HG02973 (cell line): ENCODE measurements around the gene FRAS1.
"Not testable (repeated sequence)": the region's sequence is repeated elsewhere in the genome, so short reads cannot be mapped to it uniquely, and the experiment has no call there.

Source experiments
- ATAC-seq: cut with Tn5 transposase; IDR thresholded peaks from one replicate; pipeline ENCODE4 v1.9.1; 2021; ENCODE audit warnings: moderate library complexity; ENCODE audit not compliant: unreplicated experiment

Gene FRAS1

DNA sequence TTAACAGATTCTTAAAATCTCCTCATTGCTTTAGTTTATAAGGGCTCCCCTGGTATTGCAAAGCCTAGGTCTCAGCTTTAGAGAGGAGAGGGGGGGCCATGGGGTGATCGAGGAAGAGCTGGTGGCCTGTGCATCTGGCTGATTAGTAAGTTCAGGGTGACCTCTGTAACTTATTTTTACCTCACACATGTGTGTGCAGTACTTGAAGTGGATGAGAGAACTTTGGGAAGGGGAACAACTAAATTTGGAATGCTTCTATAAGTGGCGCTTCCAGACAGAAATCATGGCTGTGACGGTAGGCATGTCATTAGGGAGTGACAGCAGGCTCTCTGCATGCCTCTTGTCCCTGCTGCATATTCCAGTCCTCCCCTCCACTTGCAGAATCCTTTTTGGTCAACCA is 41.9 kb downstream of the FRAS1 start:
- no peak for ATAC-seq

DNA sequence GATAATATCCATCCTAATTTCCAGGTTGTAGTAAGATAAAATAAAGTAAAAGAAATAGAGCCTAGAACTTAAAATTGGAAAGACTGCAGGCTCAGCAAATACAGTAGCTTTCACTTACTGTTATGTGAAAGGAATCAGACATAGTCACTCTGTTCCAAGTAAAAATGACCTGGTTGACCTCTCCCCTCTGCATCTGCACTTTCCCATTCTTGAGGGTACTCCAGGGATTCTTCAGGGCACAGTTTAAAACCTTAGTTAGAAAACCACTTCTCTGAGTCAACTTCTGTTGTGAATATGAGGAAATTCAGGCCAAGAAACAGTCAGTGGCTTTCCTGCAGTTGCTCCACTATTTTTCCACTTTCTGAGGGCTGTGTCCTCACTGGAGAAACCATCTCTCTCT is 42.9 kb downstream of the FRAS1 start:
- ATAC-seq = no peak

DNA sequence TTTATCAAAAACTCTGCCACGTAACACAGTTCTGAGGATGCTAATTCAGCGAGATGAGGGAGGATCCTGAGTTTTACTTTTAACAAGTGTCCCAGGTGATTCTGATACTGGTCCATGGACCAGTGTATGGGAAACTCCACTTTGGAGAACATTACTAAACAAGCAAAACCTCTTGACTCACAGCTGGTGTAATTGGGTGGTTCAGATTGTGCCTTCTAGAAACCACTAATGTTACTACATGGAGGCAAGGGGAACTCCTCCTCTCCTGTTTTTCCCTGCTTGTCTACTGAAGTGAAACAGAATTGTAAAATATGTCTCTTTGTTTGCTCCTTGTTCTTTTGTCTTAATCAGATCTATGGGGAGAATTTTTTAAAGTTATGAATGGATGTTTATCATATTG is 62.6 kb downstream of the FRAS1 start:
- no peak for ATAC-seq

DNA sequence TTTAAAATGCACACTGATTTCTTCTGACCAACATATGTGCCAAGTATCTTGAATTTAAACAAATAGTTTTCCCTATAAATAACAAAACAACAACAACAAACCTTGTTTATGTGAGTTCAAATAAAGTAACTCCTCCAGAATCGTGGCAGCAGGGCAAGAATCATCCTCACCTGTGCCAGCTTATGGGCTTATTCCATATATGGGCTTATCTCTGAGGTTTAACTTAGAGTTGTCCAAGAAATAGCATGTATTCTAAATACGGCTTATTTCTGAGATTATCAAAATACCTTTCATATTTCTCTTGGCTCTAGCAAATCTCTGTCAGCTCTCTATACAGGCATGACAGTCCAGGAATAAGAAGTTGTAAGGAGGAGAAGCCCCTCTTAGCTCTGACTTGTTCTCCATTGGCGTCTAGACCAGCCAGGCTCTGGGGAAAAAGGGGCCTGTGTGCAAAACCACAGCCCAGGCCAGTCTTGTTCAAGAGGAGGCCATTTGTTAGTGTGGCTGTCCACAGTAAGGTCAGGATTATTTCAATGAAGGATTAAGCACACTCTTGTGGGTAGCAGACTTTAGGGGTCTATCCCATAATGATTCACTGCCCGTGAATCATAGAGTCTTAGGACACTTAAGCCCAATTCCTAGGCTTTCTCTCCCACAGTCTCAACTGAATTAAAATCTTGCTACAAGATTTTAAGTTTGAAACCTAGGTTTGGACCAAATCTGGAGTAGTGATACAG is 63.2 kb downstream of the FRAS1 start:
- no peak for ATAC-seq

GRCh38 chr4:78121338-78121904 is 64.3 kb downstream of the FRAS1 start:
- no peak for ATAC-seq

DNA sequence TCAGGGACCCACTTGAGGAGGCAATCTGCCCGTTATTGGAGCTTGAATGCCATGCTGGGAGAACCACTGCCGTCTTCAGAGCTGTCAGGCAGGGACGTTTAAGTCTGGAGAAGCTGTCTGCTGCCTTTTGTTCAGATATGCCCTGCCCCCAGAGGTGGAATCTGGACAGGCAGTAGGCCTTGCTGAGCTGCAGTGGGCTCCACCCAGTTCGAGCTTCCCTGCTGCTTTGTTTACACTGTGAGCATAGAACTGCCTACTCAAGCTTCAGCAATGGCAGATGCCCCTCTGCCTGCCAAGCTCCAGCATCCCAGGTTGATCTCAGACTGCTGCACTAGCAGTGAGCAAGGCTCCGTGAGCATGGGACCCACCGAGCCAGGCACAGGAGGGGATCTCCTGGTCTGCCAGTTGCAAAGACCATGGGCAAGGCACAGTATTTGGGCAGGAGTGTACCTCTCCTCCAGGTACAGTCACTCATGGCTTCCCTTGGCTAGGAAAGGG is 68.8 kb downstream of the FRAS1 start:
- ATAC-seq = not testable (repeated sequence)

DNA sequence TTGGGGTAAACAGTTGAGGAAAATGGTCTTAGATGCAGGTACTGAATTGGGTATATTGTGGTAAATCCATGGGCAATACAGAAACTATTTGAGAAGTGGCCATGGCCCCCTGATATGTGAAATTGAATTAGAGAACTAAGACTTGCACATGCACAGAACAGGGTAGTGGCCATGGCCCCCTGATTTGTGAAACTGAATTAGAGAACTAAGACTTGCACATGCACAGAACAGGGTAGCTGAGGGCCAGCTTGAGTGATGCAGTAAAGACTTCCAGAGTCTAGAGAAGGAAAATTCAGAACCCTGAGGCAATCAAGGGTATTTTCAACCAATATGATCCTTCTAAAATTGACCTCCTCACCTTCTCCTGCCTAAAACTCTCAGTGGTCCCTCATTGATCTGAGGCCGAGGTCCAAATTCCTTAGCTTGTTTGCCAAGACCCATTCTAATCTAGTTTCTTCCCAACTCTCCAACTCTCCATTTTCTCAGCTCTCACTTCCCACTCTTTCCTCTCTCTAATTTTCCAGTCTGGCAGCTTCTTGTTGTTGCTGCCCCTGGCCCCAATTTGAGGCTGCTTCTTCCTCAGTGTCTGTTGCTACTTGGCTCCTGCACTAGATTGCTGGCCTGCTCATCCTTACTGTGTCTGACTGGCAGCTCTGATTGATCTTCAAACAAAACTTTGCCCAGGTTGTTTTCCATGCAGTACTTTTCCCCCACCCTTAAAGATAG is 72.4 kb downstream of the FRAS1 start:
- ATAC-seq = no peak

DNA sequence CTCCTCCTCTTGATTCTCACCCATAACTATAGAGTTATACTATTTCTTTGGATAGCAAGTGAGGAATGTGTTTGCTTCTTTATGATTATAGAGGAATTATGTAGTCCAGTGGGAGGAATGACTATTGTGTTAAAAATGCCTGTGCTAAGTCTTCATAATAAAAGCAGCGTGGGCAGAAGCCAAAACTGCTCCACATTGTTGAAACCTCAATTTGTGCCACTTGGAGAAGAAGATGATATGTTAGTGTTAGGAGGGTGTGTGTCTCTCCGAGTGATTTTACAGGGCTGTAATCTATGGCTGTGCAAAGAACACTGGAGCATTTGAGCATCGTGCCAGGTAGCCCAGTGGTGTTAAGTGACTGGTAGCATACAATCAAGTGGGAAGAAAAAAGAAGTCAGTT is 74.3 kb downstream of the FRAS1 start:
- ATAC-seq = no peak

- ATAC-seq = no peak
Measured at GRCh38 chr4:78136109-78137081, 79.3 kb downstream of the FRAS1 start.

DNA sequence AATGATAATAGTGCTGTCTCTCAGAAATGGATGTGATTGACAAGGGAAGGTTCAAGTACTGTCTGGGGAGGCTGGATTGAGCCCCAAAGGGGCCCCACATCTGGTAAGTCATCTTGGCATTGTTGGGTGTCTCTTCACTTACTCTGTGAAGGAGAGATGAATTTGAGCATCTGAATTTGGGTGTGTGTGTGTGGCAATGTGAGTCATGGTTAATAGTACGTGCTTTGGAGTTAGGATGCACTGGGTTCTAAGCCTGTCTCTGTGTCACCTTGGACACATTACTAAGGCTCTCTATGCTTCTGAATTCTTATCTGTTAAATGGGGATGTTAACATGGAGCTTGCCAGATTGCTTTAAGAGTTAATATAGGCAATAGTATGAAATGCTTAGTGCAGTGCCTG is 80.4 kb downstream of the FRAS1 start:
- ATAC-seq = no peak

GRCh38 chr4:78138252-78138651 is 81.1 kb downstream of the FRAS1 start:
- ATAC-seq = no peak

DNA sequence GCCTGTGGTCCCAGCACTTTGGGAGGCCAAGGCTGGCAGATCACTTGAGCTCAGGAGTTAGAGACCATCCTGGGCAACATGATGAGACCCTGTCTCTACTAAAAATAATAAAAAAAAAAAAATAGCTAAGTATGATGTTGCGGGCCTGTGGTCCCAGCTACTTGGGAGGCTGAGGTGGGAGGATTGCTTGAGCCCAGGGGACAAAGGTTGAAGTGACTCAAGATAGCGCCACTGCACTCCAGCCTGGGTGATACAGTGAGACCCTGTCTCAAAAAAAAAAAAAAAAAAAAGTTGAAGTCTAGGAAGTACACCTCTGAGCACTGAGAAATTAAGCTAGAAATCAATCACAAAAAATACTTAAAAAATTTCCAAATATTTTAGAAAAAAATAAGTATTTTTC is 86.5 kb downstream of the FRAS1 start:
- ATAC-seq = no peak

DNA sequence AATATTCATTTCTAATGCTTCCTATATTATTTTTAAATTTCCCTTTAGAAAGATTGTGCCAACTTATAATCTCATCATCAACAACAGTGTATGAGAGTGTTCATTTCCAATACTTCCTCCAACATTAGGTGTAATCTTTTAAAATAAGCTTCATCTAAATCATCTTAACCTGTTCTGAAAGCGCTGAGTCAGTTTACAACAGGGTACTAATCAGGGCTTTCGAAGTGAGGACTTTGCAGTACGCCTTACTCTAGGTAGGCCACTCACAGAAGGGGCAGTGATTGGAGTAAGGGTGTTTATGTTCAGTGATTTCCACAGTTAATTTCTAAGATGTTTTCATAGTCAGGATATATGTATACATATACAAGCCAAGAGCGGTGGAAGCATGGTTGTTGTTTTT is 87.9 kb downstream of the FRAS1 start:
- no peak for ATAC-seq

DNA sequence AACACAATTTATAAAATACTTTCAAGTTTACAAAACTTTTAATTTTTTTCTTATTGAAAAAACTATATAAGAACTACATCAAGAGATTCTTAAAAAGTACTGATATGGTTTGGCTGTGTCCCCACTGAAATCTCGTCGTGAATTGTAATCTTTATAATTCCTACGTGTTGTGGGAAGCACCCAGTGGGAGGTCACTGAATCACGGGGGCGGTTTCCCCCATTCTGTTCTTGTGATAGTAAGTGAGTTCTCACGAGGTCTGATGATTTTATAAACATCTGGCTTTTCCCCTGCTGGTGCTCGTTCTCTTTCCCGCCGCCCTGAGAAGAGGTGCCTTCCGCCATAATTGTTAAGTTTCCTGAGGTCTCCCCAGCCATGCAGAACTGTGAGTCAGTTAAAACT is 88.5 kb downstream of the FRAS1 start:
- ATAC-seq = no peak

GRCh38 chr4:78149751-78150542 is 92.8 kb downstream of the FRAS1 start:
- ATAC-seq = no peak

DNA sequence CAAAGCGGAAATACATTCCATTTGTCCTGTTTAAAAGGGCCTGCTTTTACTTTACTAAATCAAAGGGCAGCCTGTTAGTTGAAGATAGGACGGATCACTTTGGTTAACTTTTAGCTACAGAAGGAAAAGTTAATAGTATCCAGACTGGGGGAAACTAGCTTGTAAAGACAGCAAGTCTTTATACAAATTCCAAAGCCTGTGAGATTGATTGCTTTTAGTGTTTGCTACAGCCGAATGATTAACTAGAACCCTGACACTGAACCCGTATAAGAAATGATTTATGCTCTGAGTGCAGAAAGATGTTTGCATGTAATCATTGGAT is 93.4 kb downstream of the FRAS1 start:
- ATAC-seq = no peak

- ATAC-seq = no peak
Measured at GRCh38 chr4:78152795-78153194, 95.7 kb downstream of the FRAS1 start.

- no peak for ATAC-seq
Measured at GRCh38 chr4:78154972-78155590, 98.0 kb downstream of the FRAS1 start.

DNA sequence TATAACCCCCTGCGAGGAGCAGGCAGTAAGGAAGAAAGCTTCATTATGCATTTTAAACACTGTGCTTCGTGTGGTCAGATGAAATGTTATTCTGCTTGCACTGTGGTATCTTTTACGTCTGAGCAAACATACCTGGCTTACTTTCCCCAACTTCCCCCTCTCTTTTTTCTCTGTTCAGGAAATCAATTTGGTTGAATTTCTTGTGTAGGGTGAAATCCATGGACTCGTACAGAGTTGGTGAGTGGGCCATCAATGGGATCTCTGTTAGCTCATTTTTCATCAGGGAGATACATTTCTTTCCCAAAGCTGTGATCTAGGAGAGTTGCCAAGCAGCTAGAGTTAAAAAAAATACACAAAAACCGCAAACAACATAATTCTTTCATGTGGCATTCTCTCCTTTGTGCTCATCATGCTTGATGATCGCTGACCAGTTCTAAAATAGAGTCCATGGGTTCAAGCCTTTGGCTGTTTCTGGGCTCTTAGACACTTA is 98.5 kb downstream of the FRAS1 start:
- ATAC-seq = no peak

- no peak for ATAC-seq
Measured at GRCh38 chr4:78156520-78156919, 99.4 kb downstream of the FRAS1 start.
